ENCODE results near the gene UBE4A.

UBE4A gene

DNA sequence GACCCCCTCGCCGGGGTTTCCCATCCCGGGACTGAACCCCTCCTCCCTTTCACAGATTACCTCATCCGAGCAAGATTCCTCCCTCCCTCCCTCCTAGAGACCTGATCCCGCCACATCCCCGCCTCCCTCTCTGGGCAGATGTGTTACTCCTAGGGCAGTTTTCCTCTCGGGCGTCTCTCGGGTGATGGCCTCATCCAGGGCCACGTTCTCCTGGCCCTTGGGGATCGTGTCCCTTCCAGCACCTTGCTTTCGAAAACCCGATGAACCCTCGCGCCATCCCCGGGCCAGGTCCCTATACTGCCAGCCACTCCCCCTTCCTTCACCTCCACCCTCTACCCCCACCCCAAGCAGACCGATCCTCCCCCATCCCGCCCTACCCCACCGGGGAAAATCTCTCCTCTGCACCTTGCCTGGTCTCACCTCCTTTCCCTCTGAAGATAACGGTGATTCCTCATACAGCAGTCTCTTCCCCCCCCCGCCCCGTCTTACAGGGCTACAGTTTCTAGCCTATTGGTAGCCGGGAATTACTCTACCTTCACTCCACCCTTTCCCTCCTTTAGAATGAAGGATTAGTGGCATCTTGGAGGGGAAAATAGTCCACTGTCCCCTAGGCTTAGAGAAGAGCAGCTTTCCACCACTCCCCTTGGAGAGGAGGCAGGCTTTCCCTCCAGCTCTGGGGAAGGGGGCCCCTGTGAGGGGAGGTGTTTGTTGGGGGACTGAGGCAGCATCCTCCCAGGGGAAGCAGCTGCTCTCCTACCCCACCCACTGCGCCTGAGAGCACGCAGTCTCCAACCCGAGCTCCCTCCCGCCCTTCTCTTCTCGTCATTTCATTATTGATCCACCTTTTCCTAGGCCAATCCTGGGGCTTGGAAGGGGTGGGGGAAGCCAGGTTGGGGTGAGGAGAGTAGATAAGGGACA, 78.1 kb downstream of the UBE4A start:
- peak; percentile 39 for DNase-seq (ENCODE audit: extremely low read depth, insufficient read length)
- Histone ChIP-seq H3K36me3 (ENCODE audit: control insufficient read depth, insufficient read depth, low read length) (no peaks in the 10 kb centered on the region), H3K4me3 (replicated peaks; ENCODE audit: low read depth, low read length) (peak overlapping the region; percentile 88), H3K27me3 (replicated peaks; ENCODE audit: control insufficient read depth, insufficient read depth, low read length) (no peaks in the 10 kb centered on the region)
- TF ChIP-seq, protein P1, sequence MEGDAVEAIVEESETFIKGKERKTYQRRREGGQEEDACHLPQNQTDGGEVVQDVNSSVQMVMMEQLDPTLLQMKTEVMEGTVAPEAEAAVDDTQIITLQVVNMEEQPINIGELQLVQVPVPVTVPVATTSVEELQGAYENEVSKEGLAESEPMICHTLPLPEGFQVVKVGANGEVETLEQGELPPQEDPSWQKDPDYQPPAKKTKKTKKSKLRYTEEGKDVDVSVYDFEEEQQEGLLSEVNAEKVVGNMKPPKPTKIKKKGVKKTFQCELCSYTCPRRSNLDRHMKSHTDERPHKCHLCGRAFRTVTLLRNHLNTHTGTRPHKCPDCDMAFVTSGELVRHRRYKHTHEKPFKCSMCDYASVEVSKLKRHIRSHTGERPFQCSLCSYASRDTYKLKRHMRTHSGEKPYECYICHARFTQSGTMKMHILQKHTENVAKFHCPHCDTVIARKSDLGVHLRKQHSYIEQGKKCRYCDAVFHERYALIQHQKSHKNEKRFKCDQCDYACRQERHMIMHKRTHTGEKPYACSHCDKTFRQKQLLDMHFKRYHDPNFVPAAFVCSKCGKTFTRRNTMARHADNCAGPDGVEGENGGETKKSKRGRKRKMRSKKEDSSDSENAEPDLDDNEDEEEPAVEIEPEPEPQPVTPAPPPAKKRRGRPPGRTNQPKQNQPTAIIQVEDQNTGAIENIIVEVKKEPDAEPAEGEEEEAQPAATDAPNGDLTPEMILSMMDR (IDR thresholded peaks at IDR 0.05; ENCODE audit: insufficient read depth, low read length, poor library complexity, severe bottlenecking), result no peak

DNA sequence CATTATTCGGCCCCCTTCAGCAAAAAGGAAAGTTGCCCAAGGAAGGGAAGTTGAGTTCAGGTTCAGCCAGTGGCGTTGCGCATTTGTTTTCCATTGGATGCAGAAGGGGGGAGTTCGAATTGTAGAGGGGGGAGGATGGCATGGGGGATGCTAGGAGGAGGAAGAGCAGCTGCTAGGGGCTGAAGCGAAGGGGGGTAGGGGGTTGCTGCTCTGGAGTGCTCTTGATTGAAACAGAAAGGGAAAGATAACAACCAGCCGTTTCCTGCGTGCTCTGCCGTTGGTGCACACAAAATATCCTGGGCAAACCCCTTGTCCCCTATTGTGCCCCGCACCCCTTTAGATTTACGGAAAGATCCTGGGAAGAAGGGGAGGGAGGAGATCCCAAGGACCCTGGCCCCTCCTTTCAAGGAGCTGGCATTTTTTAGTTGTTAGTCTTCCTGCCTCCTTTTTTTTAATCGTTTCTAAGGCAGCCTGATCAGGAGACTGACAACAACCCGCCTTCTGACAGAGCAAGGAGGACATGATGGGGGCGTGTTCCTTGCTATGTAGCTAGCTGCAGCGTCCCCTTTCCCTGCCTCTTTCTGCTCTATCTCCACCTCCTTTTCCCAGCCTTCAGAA, 79.0 kb downstream of the UBE4A start:
- Histone ChIP-seq H3K27me3 (replicated peaks; ENCODE audit: control insufficient read depth, insufficient read depth, low read length) (no peaks in the 10 kb centered on the region), H3K36me3 (ENCODE audit: control insufficient read depth, insufficient read depth, low read length) (no peaks in the 10 kb centered on the region), H3K4me3 (replicated peaks; ENCODE audit: low read depth, low read length) (peak overlapping the region; percentile 88)
- DNase-seq (ENCODE audit: extremely low read depth, insufficient read length), result peak; percentile 48
- TF ChIP-seq, protein P1 (IDR thresholded peaks at IDR 0.05; ENCODE audit: insufficient read depth, low read length, poor library complexity, severe bottlenecking), result no peak

DNA sequence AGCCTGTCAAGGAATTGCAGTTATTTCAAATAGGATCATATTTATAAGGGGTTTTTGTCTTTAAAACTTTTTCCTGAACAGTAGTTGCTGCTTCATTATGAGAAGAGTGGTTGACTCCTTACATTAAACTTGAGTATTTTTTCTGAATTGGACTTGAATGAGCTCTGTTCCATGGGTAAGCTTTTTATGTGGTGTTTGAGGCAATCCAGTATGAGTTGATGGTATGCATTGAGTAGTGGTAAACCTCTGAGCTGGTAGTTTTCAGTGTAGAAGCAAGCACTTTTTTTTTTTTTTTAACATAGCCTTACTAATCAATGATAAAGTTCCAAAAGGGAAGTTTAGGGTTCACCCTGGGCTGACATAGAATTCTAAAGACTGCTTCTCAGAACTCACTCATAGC, 80.2 kb downstream of the UBE4A start:
- Histone ChIP-seq H3K27me3 (replicated peaks; ENCODE audit: control insufficient read depth, insufficient read depth, low read length) (no peaks in the 10 kb centered on the region), H3K4me3 (replicated peaks; ENCODE audit: low read depth, low read length) (no peak overlapping the region), H3K36me3 (ENCODE audit: control insufficient read depth, insufficient read depth, low read length) (no peaks in the 10 kb centered on the region)
- TF ChIP-seq, protein P1 (IDR thresholded peaks at IDR 0.05; ENCODE audit: insufficient read depth, low read length, poor library complexity, severe bottlenecking), result no peak
- no peak for DNase-seq (ENCODE audit: extremely low read depth, insufficient read length)

DNA sequence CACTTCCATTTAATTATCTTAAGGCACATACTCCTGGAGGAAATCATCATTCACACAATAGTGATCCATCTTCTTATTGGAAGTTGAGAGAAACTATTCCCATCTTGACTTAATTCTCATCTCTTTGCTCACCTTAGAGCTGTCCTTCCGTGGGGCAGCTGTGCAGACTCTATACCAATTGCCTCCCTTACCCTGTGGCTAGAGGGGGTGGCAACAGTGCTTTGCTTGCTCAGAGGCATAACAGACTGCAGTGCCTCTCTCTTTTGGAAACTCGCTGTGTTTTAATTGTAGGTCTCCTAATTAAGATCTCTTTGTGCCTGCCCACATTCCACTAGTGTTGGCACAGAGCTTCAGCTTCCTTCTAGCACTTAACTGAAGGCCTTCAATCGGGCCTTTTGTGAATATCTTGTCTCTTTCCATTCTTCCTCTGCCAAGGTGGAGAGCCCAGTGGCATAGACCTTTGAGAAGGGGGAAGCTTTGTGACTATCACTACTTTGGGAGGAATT, 82.4 kb downstream of the UBE4A start:
- H3K27me3 ChIP-seq (replicated peaks; ENCODE audit: control insufficient read depth, insufficient read depth, low read length), result no peaks in the 10 kb centered on the region
- TF ChIP-seq, protein P1 (IDR thresholded peaks at IDR 0.05; ENCODE audit: insufficient read depth, low read length, poor library complexity, severe bottlenecking), result no peak
- no peak for DNase-seq (ENCODE audit: extremely low read depth, insufficient read length)
- peak overlapping the region; percentile 2; the same call in 1 of the 2 replicates for H3K4me3 ChIP-seq (replicated peaks; ENCODE audit: low read depth, low read length)
- no peaks in the 10 kb centered on the region for H3K36me3 ChIP-seq (ENCODE audit: control insufficient read depth, insufficient read depth, low read length)

DNA sequence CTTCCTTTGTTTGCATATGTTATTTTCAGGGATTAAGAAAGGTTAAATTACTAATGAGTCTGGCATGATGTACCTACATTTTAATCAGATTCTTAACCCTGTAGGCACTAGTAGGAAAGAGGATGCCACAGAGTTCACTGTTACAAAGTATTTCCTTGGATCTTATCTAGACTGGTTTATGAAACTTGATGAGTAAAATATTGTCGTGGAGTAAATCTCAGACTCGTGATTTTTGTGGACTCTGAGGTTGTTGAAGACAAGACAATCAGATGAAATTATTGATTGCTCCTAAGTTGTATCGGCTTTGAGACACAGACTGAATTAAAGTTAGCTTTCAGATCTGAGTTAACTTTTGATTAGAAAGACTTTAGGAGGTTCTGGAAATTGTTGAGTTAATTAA, 82.9 kb downstream of the UBE4A start:
- H3K36me3 ChIP-seq (ENCODE audit: control insufficient read depth, insufficient read depth, low read length), result no peaks in the 10 kb centered on the region
- no peak overlapping the region; the same call in 1 of the 2 replicates for H3K4me3 ChIP-seq (replicated peaks; ENCODE audit: low read depth, low read length)
- no peak for DNase-seq (ENCODE audit: extremely low read depth, insufficient read length)
- H3K27me3 ChIP-seq (replicated peaks; ENCODE audit: control insufficient read depth, insufficient read depth, low read length), result no peaks in the 10 kb centered on the region
- TF ChIP-seq, protein P1 (IDR thresholded peaks at IDR 0.05; ENCODE audit: insufficient read depth, low read length, poor library complexity, severe bottlenecking), result no peak
